HL-60 (cell line): ENCODE data around the gene BMP7.

Experiments used
- DNase-seq, 2 experiments: peaks; one replicate each; pipeline ENCODE4 v3.0.0-alpha.2; 2010 to 2020; ENCODE audit warnings: low read depth in 1 of 2, low spot score in 1 of 2
- H3K27ac ChIP-seq: fragments of 250-450 bp; sonication (Bioruptor Pico); replicated peaks from 2 replicates; pipeline ENCODE4 v1.5.1; 2020; ENCODE audit warnings: mild to moderate bottlenecking, moderate library complexity
- H3K27me3 ChIP-seq: fragments of 250-450 bp; sonication (Bioruptor Pico); 2 replicates; pipeline ENCODE4 v1.5.1; 2021; ENCODE audit warnings: mild to moderate bottlenecking, moderate library complexity; ENCODE audit not compliant: insufficient read depth, poor library complexity, severe bottlenecking
- H3K4me3 ChIP-seq: replicated peaks from 2 replicates; pipeline ENCODE4 v1.5.1; 2011; ENCODE audit warnings: mild to moderate bottlenecking, control low read depth, low read length; ENCODE audit not compliant: insufficient read depth
- GABPA ChIP-seq: IDR thresholded peaks from 2 replicates; pipeline ENCODE4 v1.6.1; 2012; ENCODE audit warnings: low read depth
- POLR2AphosphoS5 ChIP-seq: IDR thresholded peaks from 2 replicates; pipeline ENCODE4 v1.6.1; 2012; ENCODE audit warnings: low read depth
- REST ChIP-seq: IDR thresholded peaks from 2 replicates; pipeline ENCODE4 v1.6.1; 2012; ENCODE audit warnings: low read depth; ENCODE audit not compliant: insufficient replicate concordance
- SPI1 ChIP-seq: IDR thresholded peaks from 2 replicates; pipeline ENCODE4 v1.6.1; 2012; ENCODE audit warnings: low read depth, mild to moderate bottlenecking, borderline replicate concordance
- TF ChIP-seq, protein P1 (sequence below): IDR thresholded peaks from one replicate; pipeline ENCODE4 v1.5.1; 2011; ENCODE audit warnings: low read length, control low read depth, inconsistent platforms; ENCODE audit not compliant: insufficient read depth

BMP7 gene

DNA sequence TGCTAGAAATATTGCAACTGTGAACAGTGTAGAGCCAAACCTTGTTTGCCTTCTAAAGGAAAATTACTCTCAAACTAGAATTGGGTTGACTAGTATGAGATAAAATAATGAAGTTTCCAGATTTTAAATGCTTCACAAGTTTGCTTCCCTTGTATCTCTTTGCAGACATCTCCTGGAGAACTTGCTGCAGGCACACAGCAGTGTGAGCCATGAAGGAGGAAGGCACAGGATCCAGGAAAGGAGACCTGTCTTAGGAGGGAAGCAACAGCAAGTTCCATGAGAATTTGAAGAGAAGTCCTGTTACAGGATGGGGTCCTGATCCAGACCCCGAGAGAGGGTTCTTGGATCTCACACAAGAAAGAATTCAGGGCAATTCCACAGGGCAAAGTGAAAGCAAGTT, 115.9 kb downstream of the BMP7 start:
- peaks cover 9% of the 10 kb centered on the region for H3K27me3 ChIP-seq
- H3K27ac ChIP-seq, result no peak overlapping the region
- TF ChIP-seq POLR2AphosphoS5 (no peak), REST (no peak)
- no peak overlapping the region for H3K4me3 ChIP-seq
- no peak for DNase-seq

- H3K27me3 ChIP-seq, result peaks cover 13% of the 10 kb centered on the region
- H3K27ac ChIP-seq, result no peak overlapping the region
- DNase-seq, result no peak
- TF ChIP-seq POLR2AphosphoS5, result no peak
- no peak for TF ChIP-seq SPI1
- TF ChIP-seq REST, result no peak
- no peak for TF ChIP-seq GABPA
- TF ChIP-seq, protein P1, sequence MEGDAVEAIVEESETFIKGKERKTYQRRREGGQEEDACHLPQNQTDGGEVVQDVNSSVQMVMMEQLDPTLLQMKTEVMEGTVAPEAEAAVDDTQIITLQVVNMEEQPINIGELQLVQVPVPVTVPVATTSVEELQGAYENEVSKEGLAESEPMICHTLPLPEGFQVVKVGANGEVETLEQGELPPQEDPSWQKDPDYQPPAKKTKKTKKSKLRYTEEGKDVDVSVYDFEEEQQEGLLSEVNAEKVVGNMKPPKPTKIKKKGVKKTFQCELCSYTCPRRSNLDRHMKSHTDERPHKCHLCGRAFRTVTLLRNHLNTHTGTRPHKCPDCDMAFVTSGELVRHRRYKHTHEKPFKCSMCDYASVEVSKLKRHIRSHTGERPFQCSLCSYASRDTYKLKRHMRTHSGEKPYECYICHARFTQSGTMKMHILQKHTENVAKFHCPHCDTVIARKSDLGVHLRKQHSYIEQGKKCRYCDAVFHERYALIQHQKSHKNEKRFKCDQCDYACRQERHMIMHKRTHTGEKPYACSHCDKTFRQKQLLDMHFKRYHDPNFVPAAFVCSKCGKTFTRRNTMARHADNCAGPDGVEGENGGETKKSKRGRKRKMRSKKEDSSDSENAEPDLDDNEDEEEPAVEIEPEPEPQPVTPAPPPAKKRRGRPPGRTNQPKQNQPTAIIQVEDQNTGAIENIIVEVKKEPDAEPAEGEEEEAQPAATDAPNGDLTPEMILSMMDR, result no peak
- H3K4me3 ChIP-seq, result no peak overlapping the region
Measured at GRCh38 chr20:57148263-57148662, 118.2 kb downstream of the BMP7 start.

GRCh38 chr20:57147185-57147584, 119.3 kb downstream of the BMP7 start:
- Histone ChIP-seq H3K27ac (no peak overlapping the region), H3K4me3 (no peak overlapping the region), H3K27me3 (peaks cover 13% of the 10 kb centered on the region)
- no peak for DNase-seq
- TF ChIP-seq POLR2AphosphoS5 (no peak), SPI1 (no peak), REST (no peak), GABPA (no peak)
- TF ChIP-seq, protein P1, result no peak

GRCh38 chr20:57146155-57146554, 120.3 kb downstream of the BMP7 start:
- no peak for DNase-seq
- Histone ChIP-seq H3K27ac (no peak overlapping the region), H3K4me3 (no peak overlapping the region), H3K27me3 (peaks cover 13% of the 10 kb centered on the region)
- TF ChIP-seq GABPA (no peak), REST (no peak), SPI1 (no peak), POLR2AphosphoS5 (no peak)
- TF ChIP-seq, protein P1, result no peak
